ENCODE results near the gene ROCK2.

ROCK2 gene

DNA sequence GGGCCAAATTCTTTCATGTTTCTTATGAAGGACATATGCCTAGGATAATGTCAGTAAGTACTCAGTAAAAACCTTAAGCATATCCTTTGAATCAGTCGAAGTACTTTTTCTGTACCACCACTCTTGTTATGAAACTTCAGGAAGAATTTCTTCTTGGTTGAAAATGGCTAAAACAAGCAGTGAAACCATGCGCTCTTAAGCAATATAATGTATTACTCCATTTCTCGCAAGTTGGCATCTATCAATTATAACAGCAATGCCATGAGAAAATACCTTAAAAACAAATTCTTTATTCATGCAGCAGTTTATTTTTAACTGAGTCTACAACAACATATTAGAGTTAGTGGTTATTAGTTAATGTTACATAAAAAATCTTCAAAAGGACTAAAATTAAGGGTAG lies 148.2 kb downstream of the ROCK2 start:
- Histone ChIP-seq H3K36me3 (ENCODE audit: control insufficient read depth, insufficient read depth, low read length) (peaks cover 76% of the 10 kb centered on the region), H3K4me3 (ENCODE audit: low read depth, low read length) (no peak overlapping the region)

DNA sequence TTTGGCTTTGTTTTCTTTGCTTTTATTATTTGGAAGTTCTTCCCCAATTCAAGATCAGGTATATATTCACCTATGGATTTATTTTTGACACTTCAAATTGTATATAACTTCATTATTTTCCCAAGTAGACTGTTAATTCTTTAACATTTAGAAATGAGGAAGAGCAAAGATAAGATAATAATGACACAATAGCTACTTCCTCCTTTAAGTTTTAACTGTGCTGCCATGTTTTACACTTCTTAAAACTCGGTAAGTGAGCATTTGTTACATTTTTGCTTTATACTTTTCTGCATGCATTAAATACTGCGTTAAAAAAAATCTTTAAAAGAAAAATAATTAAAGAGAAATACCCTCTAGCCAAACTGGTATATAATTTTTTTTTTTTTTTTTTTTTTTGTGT lies 156.7 kb downstream of the ROCK2 start:
- no peak overlapping the region for H3K9ac ChIP-seq (ENCODE audit: low read length)
- H3K27ac ChIP-seq (ENCODE audit: low read depth, low read length) = no peak overlapping the region
- no peaks in the 10 kb centered on the region for H3K9me3 ChIP-seq (ENCODE audit: control insufficient read depth, insufficient read depth, low read depth, low read length)
- no peak overlapping the region for H3K4me3 ChIP-seq (ENCODE audit: low read depth, low read length)
- peaks cover 64% of the 10 kb centered on the region for H3K36me3 ChIP-seq (ENCODE audit: control insufficient read depth, insufficient read depth, low read length)
- H3K4me1 ChIP-seq (ENCODE audit: control insufficient read depth, insufficient read depth, low read length) = no peaks in the 10 kb centered on the region
- H3K27me3 ChIP-seq (ENCODE audit: control insufficient read depth, insufficient read depth, low read length) = no peaks in the 10 kb centered on the region

More for the DNA sequence above, 148.2 kb downstream of the ROCK2 start:
- Histone ChIP-seq H3K4me1 (ENCODE audit: control insufficient read depth, insufficient read depth, low read length) (no peaks in the 10 kb centered on the region), H3K9ac (ENCODE audit: low read length) (no peak overlapping the region), H3K9me3 (ENCODE audit: control insufficient read depth, insufficient read depth, low read depth, low read length) (no peaks in the 10 kb centered on the region), H3K27me3 (ENCODE audit: control insufficient read depth, insufficient read depth, low read length) (no peaks in the 10 kb centered on the region), H3K27ac (ENCODE audit: low read depth, low read length) (no peak overlapping the region)

- H3K27ac ChIP-seq (ENCODE audit: low read depth, low read length) = no peak overlapping the region
- peaks cover 62% of the 10 kb centered on the region for H3K36me3 ChIP-seq (ENCODE audit: control insufficient read depth, insufficient read depth, low read length)
- no peak overlapping the region for H3K4me3 ChIP-seq (ENCODE audit: low read depth, low read length)
Measured at GRCh38 chr2:11187083-11187619, 157.3 kb downstream of the ROCK2 start.

DNA sequence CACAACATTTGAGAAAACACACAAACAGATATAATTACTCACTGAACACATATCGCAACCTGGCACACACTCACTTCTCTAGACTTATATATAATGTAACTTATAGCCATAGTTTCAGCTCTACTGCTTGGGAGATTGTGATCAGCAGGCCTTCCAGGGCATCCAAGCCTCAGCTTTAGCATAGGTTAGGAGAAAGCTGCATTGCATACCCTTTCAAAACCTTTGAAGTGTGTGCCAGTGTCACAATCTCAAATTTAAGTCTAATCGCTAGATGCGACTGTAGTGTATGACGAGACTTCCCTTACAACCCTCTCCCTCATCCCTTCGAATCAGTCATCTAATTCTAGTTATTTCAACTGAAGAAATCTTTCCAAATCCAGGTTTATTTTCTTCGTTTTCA lies 158.3 kb downstream of the ROCK2 start:
- H3K4me3 ChIP-seq (ENCODE audit: low read depth, low read length) = no peak overlapping the region
- H3K9me3 ChIP-seq (ENCODE audit: control insufficient read depth, insufficient read depth, low read depth, low read length) = no peaks in the 10 kb centered on the region
- H3K27ac ChIP-seq (ENCODE audit: low read depth, low read length) = no peak overlapping the region
- H3K9ac ChIP-seq (ENCODE audit: low read length) = no peak overlapping the region
- H3K4me1 ChIP-seq (ENCODE audit: control insufficient read depth, insufficient read depth, low read length) = no peaks in the 10 kb centered on the region
- peaks cover 56% of the 10 kb centered on the region for H3K36me3 ChIP-seq (ENCODE audit: control insufficient read depth, insufficient read depth, low read length)
- H3K27me3 ChIP-seq (ENCODE audit: control insufficient read depth, insufficient read depth, low read length) = no peaks in the 10 kb centered on the region

More at GRCh38 chr2:11187083-11187619, 157.3 kb downstream of the ROCK2 start:
- no peak overlapping the region for H3K9ac ChIP-seq (ENCODE audit: low read length)
- H3K9me3 ChIP-seq (ENCODE audit: control insufficient read depth, insufficient read depth, low read depth, low read length) = no peaks in the 10 kb centered on the region
- H3K27me3 ChIP-seq (ENCODE audit: control insufficient read depth, insufficient read depth, low read length) = no peaks in the 10 kb centered on the region
- no peaks in the 10 kb centered on the region for H3K4me1 ChIP-seq (ENCODE audit: control insufficient read depth, insufficient read depth, low read length)

GRCh38 chr2:11182951-11183350 lies 161.5 kb downstream of the ROCK2 start:
- H3K36me3 ChIP-seq (ENCODE audit: control insufficient read depth, insufficient read depth, low read length) = peaks cover 42% of the 10 kb centered on the region
- no peaks in the 10 kb centered on the region for H3K4me1 ChIP-seq (ENCODE audit: control insufficient read depth, insufficient read depth, low read length)
- H3K9ac ChIP-seq (ENCODE audit: low read length) = no peak overlapping the region

GRCh38 chr2:11180653-11181052 lies 163.8 kb downstream of the ROCK2 start:
- Histone ChIP-seq H3K9me3 (ENCODE audit: control insufficient read depth, insufficient read depth, low read depth, low read length) (no peaks in the 10 kb centered on the region), H3K4me3 (ENCODE audit: low read depth, low read length) (no peak overlapping the region), H3K9ac (ENCODE audit: low read length) (no peak overlapping the region), H3K27me3 (ENCODE audit: control insufficient read depth, insufficient read depth, low read length) (no peaks in the 10 kb centered on the region), H3K27ac (ENCODE audit: low read depth, low read length) (no peak overlapping the region), H3K4me1 (ENCODE audit: control insufficient read depth, insufficient read depth, low read length) (no peaks in the 10 kb centered on the region), H3K36me3 (ENCODE audit: control insufficient read depth, insufficient read depth, low read length) (peaks cover 23% of the 10 kb centered on the region)

More at GRCh38 chr2:11182951-11183350, 161.5 kb downstream of the ROCK2 start:
- H3K27me3 ChIP-seq (ENCODE audit: control insufficient read depth, insufficient read depth, low read length) = no peaks in the 10 kb centered on the region
- no peaks in the 10 kb centered on the region for H3K9me3 ChIP-seq (ENCODE audit: control insufficient read depth, insufficient read depth, low read depth, low read length)
- no peak overlapping the region for H3K27ac ChIP-seq (ENCODE audit: low read depth, low read length)
- H3K4me3 ChIP-seq (ENCODE audit: low read depth, low read length) = no peak overlapping the region

- H3K4me3 ChIP-seq (ENCODE audit: low read depth, low read length) = no peak overlapping the region
- no peaks in the 10 kb centered on the region for H3K9me3 ChIP-seq (ENCODE audit: control insufficient read depth, insufficient read depth, low read depth, low read length)
- no peak overlapping the region for H3K9ac ChIP-seq (ENCODE audit: low read length)
- H3K36me3 ChIP-seq (ENCODE audit: control insufficient read depth, insufficient read depth, low read length) = peaks cover 19% of the 10 kb centered on the region
- H3K4me1 ChIP-seq (ENCODE audit: control insufficient read depth, insufficient read depth, low read length) = no peaks in the 10 kb centered on the region
- H3K27ac ChIP-seq (ENCODE audit: low read depth, low read length) = no peak overlapping the region
- no peaks in the 10 kb centered on the region for H3K27me3 ChIP-seq (ENCODE audit: control insufficient read depth, insufficient read depth, low read length)
Measured at GRCh38 chr2:11179899-11180298, 164.5 kb downstream of the ROCK2 start.

- Histone ChIP-seq H3K27ac (ENCODE audit: low read depth, low read length) (no peak overlapping the region), H3K9ac (ENCODE audit: low read length) (no peak overlapping the region), H3K36me3 (ENCODE audit: control insufficient read depth, insufficient read depth, low read length) (peaks cover 18% of the 10 kb centered on the region), H3K9me3 (ENCODE audit: control insufficient read depth, insufficient read depth, low read depth, low read length) (no peaks in the 10 kb centered on the region), H3K4me1 (ENCODE audit: control insufficient read depth, insufficient read depth, low read length) (no peaks in the 10 kb centered on the region), H3K4me3 (ENCODE audit: low read depth, low read length) (no peak overlapping the region), H3K27me3 (ENCODE audit: control insufficient read depth, insufficient read depth, low read length) (no peaks in the 10 kb centered on the region)
Measured at GRCh38 chr2:11179196-11179595, 165.2 kb downstream of the ROCK2 start.

DNA sequence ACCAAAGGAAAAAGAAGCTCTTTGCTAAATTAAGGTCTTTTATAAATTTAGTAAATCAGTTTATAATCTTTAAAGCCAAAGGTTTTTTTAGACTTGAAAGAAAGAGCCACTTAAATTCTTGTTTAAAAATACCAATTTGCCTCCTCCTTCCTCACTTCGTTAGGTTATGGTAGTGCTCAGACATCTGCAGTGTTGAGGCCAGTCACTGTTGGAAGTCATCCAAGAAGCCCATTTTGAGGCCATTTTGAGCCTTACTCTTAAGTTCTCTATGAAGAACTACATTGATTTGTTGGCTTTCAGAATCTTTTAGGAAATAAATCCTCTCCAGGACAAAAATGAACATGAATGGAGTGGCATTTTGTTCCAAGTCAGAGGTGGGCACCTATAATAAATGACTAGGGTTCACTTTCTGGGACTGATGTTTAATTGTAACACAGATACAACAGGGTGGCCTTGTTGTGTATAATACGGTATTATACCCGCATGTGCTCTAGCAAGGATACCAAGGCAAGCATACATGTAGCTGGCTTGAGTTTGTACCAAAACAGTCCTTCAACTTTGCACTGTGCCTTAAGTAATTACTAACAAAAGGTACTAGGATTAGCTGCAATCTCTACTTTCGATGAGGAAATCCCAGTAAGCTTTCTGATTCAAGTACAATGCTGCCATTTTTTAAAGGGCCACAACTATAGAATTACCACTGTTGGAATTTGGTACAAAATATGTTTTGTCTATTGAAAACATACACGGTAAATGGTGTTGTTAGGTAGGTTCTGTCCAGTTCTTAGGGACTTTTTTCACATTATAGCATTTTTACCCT lies 166.4 kb downstream of the ROCK2 start:
- H3K9me3 ChIP-seq (ENCODE audit: control insufficient read depth, insufficient read depth, low read depth, low read length) = no peaks in the 10 kb centered on the region
- H3K36me3 ChIP-seq (ENCODE audit: control insufficient read depth, insufficient read depth, low read length) = peaks cover 14% of the 10 kb centered on the region
- no peak overlapping the region for H3K4me3 ChIP-seq (ENCODE audit: low read depth, low read length)
- no peak overlapping the region for H3K9ac ChIP-seq (ENCODE audit: low read length)
- H3K4me1 ChIP-seq (ENCODE audit: control insufficient read depth, insufficient read depth, low read length) = no peaks in the 10 kb centered on the region
- no peak overlapping the region for H3K27ac ChIP-seq (ENCODE audit: low read depth, low read length)
- H3K27me3 ChIP-seq (ENCODE audit: control insufficient read depth, insufficient read depth, low read length) = no peaks in the 10 kb centered on the region

DNA sequence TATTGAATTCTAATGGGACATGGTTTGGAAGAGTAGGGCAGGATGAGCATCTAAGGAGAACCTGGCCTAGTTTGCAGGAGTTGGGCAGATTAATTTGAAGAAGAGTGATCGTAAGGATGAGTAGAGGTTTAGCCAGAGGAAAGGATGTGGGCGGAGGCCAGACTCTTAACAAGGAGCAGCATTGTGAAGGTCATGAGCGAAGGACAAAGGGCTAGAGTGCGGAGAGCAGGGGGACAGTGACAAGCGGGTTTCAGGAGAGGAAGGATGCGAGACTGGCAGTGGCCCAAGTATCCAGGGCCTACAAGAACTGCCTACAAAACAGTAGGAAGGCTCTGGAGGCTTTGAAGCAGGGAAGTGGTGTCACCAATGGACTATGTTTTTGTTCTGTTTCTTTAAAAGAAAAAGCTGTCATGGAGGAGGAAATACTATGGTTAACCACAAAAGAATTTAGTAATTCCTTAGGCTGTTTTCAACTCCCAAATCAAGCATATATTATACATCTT lies 169.1 kb downstream of the ROCK2 start:
- H3K9me3 ChIP-seq (ENCODE audit: control insufficient read depth, insufficient read depth, low read depth, low read length) = no peaks in the 10 kb centered on the region
- H3K36me3 ChIP-seq (ENCODE audit: control insufficient read depth, insufficient read depth, low read length) = peaks cover 3% of the 10 kb centered on the region; the same call in 1 of the 2 replicates
- H3K27ac ChIP-seq (ENCODE audit: low read depth, low read length) = no peak overlapping the region
- H3K4me1 ChIP-seq (ENCODE audit: control insufficient read depth, insufficient read depth, low read length) = no peaks in the 10 kb centered on the region
- no peak overlapping the region for H3K9ac ChIP-seq (ENCODE audit: low read length)
- H3K4me3 ChIP-seq (ENCODE audit: low read depth, low read length) = no peak overlapping the region
- no peaks in the 10 kb centered on the region for H3K27me3 ChIP-seq (ENCODE audit: control insufficient read depth, insufficient read depth, low read length)

GRCh38 chr2:11174222-11174621 lies 170.2 kb downstream of the ROCK2 start:
- Histone ChIP-seq H3K36me3 (ENCODE audit: control insufficient read depth, insufficient read depth, low read length) (peaks cover 1% of the 10 kb centered on the region; the same call in 1 of the 2 replicates), H3K9ac (ENCODE audit: low read length) (no peak overlapping the region), H3K4me1 (ENCODE audit: control insufficient read depth, insufficient read depth, low read length) (no peaks in the 10 kb centered on the region; the same call in 1 of the 2 replicates), H3K9me3 (ENCODE audit: control insufficient read depth, insufficient read depth, low read depth, low read length) (no peaks in the 10 kb centered on the region), H3K4me3 (ENCODE audit: low read depth, low read length) (no peak overlapping the region), H3K27me3 (ENCODE audit: control insufficient read depth, insufficient read depth, low read length) (no peaks in the 10 kb centered on the region), H3K27ac (ENCODE audit: low read depth, low read length) (no peak overlapping the region)
